CMK (cell line): Measurements from ENCODE around the gene AFAP1.

ENCODE experiments used
- DNase-seq: peaks from one replicate; pipeline ENCODE4 v3.0.0-alpha.2; 2010; ENCODE audit warnings: low read depth

Gene AFAP1

GRCh38 chr4:7714738-7715137 lies 224.9 kb downstream of the AFAP1 start:
- no peak for DNase-seq

GRCh38 chr4:7714176-7714575 lies 225.5 kb downstream of the AFAP1 start:
- no peak for DNase-seq

GRCh38 chr4:7713757-7714156 lies 225.9 kb downstream of the AFAP1 start:
- no peak for DNase-seq

GRCh38 chr4:7712021-7712671 lies 227.5 kb downstream of the AFAP1 start:
- DNase-seq = no peak

- DNase-seq = no peak
Measured at GRCh38 chr4:7711307-7711963, 228.2 kb downstream of the AFAP1 start.

- DNase-seq = no peak
Measured at GRCh38 chr4:7710576-7711306, 228.9 kb downstream of the AFAP1 start.

- DNase-seq = no peak
Measured at GRCh38 chr4:7710126-7710525, 229.5 kb downstream of the AFAP1 start.

- no peak for DNase-seq
Measured at GRCh38 chr4:7709431-7709830, 230.2 kb downstream of the AFAP1 start.

- DNase-seq = no peak
Measured at GRCh38 chr4:7708981-7709380, 230.7 kb downstream of the AFAP1 start.
